Vagina (tissue), 2 donors: ENCODE data around the gene GPHB5. TPM values are rescaled to one million over a fixed set of nuclear protein-coding genes. Genes with fewer than 3 reads are reported as not detected.

Source experiments
- DNase-seq, 2 donors: peaks; one replicate each; pipeline ENCODE4 v3.0.0-alpha.2; 2017; ENCODE audit errors: extremely low spot score in 2 of 2
- H3K27ac ChIP-seq: fragments of 200-600 bp; sonication (generic); one replicate; pipeline ENCODE4 v1.5.1; 2019
- H3K27me3 ChIP-seq: fragments of 200-600 bp; sonication (generic); one replicate; pipeline ENCODE4 v1.5.1; 2019
- H3K36me3 ChIP-seq, 2 donors: fragments of 200-600 bp; sonication (generic); one replicate each; pipeline ENCODE4 v1.5.1; 2017 to 2019
- H3K4me1 ChIP-seq: fragments of 200-600 bp; sonication (generic); one replicate; pipeline ENCODE4 v1.5.1; 2019
- H3K4me3 ChIP-seq, 2 donors: fragments of 200-600 bp; sonication (generic); 1 replicate in 1 of 2; 2 replicates in 1 of 2; pipeline ENCODE4 v1.5.1; 2016 to 2019
- H3K9me3 ChIP-seq: fragments of 200-600 bp; sonication (generic); one replicate; pipeline ENCODE4 v1.5.1; 2019
- CTCF ChIP-seq, 3 experiments: fragments of 450-650 bp in 2 of 3; fragments of 200-600 bp in 1 of 3; sonication (generic) in 1 of 3; IDR thresholded peaks; one replicate each; pipeline ENCODE4 v1.5.1; 2017 to 2019; ENCODE audit warnings: antibody characterized with exemption in 3 of 3, mild to moderate bottlenecking in 2 of 3, moderate library complexity in 2 of 3
- POLR2A ChIP-seq, 2 donors: fragments of 450-650 bp; IDR thresholded peaks; one replicate each; pipeline ENCODE4 v1.6.1; 2017; ENCODE audit warnings: antibody characterized with exemption in 2 of 2, mild to moderate bottlenecking in 2 of 2, moderate library complexity in 2 of 2
- POLR2AphosphoS5 ChIP-seq, 2 donors: sonication (generic); formaldehyde crosslinking; IDR thresholded peaks; one replicate each; pipeline ENCODE4 v1.9.0; 2017; ENCODE audit warnings: antibody characterized with exemption in 2 of 2, mild to moderate bottlenecking in 2 of 2, low read depth in 1 of 2; ENCODE audit not compliant: insufficient read depth in 1 of 2
- intact Hi-C: fragments of 100-400 bp; cut with DNase I; formaldehyde crosslinking; loops from one replicate; pipeline ENCODE4 v1.15.1; 2023
- total RNA-seq: library from RNA; depleted of rRNA; stranded (reverse); fragments of >200 nt; gene quantifications from one replicate; pipeline ENCODE4 v1.2.3, GENCODE V29; 2016

The GPHB5 gene
- total RNA-seq, 1 donor from 2014 or later, result not detected

GRCh38 chr14:63344336-63344735 is 25.6 kb upstream of the GPHB5 start:
- TF ChIP-seq CTCF (IDR thresholded peaks at IDR 0.05) (no peak), POLR2A (IDR thresholded peaks at IDR 0.05) (no peak), POLR2AphosphoS5 (IDR thresholded peaks at IDR 0.05; ENCODE audit: insufficient read depth in 1 of 2, low read depth in 1 of 2) (no peak)
- no peak overlapping the region for H3K4me3 ChIP-seq
- no peak overlapping the region for H3K27ac ChIP-seq
- no peaks in the 10 kb centered on the region for H3K4me1 ChIP-seq
- DNase-seq, result no peak
- no peaks in the 10 kb centered on the region for H3K27me3 ChIP-seq
- intact Hi-C loops, result no loop called here
- no peaks in the 10 kb centered on the region for H3K36me3 ChIP-seq
- H3K9me3 ChIP-seq, result no peaks in the 10 kb centered on the region

GRCh38 chr14:63343878-63344277 is 25.1 kb upstream of the GPHB5 start:
- Histone ChIP-seq H3K36me3 (no peaks in the 10 kb centered on the region), H3K27ac (no peak overlapping the region), H3K4me3 (no peak overlapping the region), H3K27me3 (no peaks in the 10 kb centered on the region), H3K9me3 (no peaks in the 10 kb centered on the region), H3K4me1 (no peaks in the 10 kb centered on the region)
- DNase-seq, result no peak
- intact Hi-C loops, result no loop called here
- TF ChIP-seq POLR2AphosphoS5 (IDR thresholded peaks at IDR 0.05; ENCODE audit: insufficient read depth in 1 of 2, low read depth in 1 of 2) (no peak), POLR2A (IDR thresholded peaks at IDR 0.05) (no peak), CTCF (IDR thresholded peaks at IDR 0.05) (no peak)

- Histone ChIP-seq H3K9me3 (no peaks in the 10 kb centered on the region), H3K27ac (no peak overlapping the region), H3K4me1 (no peaks in the 10 kb centered on the region), H3K27me3 (no peaks in the 10 kb centered on the region), H3K36me3 (no peaks in the 10 kb centered on the region), H3K4me3 (no peak overlapping the region)
- no peak for DNase-seq
- TF ChIP-seq POLR2AphosphoS5 (IDR thresholded peaks at IDR 0.05; ENCODE audit: insufficient read depth in 1 of 2, low read depth in 1 of 2) (no peak), CTCF (IDR thresholded peaks at IDR 0.05) (no peak), POLR2A (IDR thresholded peaks at IDR 0.05) (no peak)
- intact Hi-C loops, result no loop called here
These were observed 23.6 kb upstream of the GPHB5 start for GRCh38 chr14:63342371-63342770.

- no peak overlapping the region for H3K27ac ChIP-seq
- H3K27me3 ChIP-seq, result no peaks in the 10 kb centered on the region
- intact Hi-C loops, result no loop called here
- no peak for DNase-seq
- no peaks in the 10 kb centered on the region for H3K9me3 ChIP-seq
- no peaks in the 10 kb centered on the region for H3K4me1 ChIP-seq
- no peak for TF ChIP-seq CTCF (IDR thresholded peaks at IDR 0.05)
- TF ChIP-seq POLR2AphosphoS5 (IDR thresholded peaks at IDR 0.05; ENCODE audit: insufficient read depth in 1 of 2, low read depth in 1 of 2), result no peak
- TF ChIP-seq POLR2A (IDR thresholded peaks at IDR 0.05), result no peak
- no peak overlapping the region for H3K4me3 ChIP-seq
- H3K36me3 ChIP-seq, result no peaks in the 10 kb centered on the region
These were observed 10.3 kb upstream of the GPHB5 start for GRCh38 chr14:63328787-63329737.

GRCh38 chr14:63326840-63327239 is 8.1 kb upstream of the GPHB5 start:
- Histone ChIP-seq H3K9me3 (no peaks in the 10 kb centered on the region), H3K27ac (no peak overlapping the region), H3K4me1 (no peaks in the 10 kb centered on the region), H3K27me3 (no peaks in the 10 kb centered on the region), H3K4me3 (no peak overlapping the region), H3K36me3 (no peaks in the 10 kb centered on the region)
- no peak for DNase-seq
- intact Hi-C loops, result no loop called here
- TF ChIP-seq POLR2A (IDR thresholded peaks at IDR 0.05) (no peak), CTCF (IDR thresholded peaks at IDR 0.05) (no peak), POLR2AphosphoS5 (IDR thresholded peaks at IDR 0.05; ENCODE audit: insufficient read depth in 1 of 2, low read depth in 1 of 2) (no peak)
